Right lobe of liver (tissue), 4 donors: ENCODE measurements around the gene TVP23C.

Experiments used
- CTCF ChIP-seq, 4 donors: fragments of 200-600 bp in 3 of 4; fragments of 450-650 bp in 1 of 4; IDR thresholded peaks; one replicate each; pipeline versions ENCODE4 v1.5.1 to v1.8.0; 2016 to 2022; ENCODE audit warnings: antibody characterized with exemption in 4 of 4, mild to moderate bottlenecking in 2 of 4
- POLR2A ChIP-seq: fragments of 450-650 bp; IDR thresholded peaks from one replicate; pipeline ENCODE4 v1.6.1; 2017; ENCODE audit warnings: antibody characterized with exemption, mild to moderate bottlenecking
- donor health status: DM: no; HTN: no; CAD: no.
- donor health status: DM: no; HTN: no; CAD: no.
- donor health status: DM: no; HTN: yes; CAD: no.

GRCh38 chr17:15483431-15483830 is 79.9 kb downstream of the TVP23C start:
- TF ChIP-seq POLR2A (no peak), CTCF (IDR thresholded peaks at IDR 0.05) (no peak)
